Hepatocyte (in vitro differentiated cells): Measurements from ENCODE around the gene LNX2. TPM values are rescaled to one million over a fixed set of nuclear protein-coding genes. Genes with fewer than 3 reads are reported as not detected.

Source experiments
- DNase-seq: peaks from one replicate; pipeline ENCODE4 v3.0.0-alpha.2; 2016; ENCODE audit warnings: low spot score
- H2AFZ ChIP-seq: fragments of 200-600 bp; sonication (generic); 2 replicates; pipeline ENCODE4 v1.6.0; 2016; ENCODE audit warnings: antibody characterized with exemption, mild to moderate bottlenecking
- H3K27ac ChIP-seq: fragments of 200-600 bp; sonication (generic); 2 replicates; pipeline ENCODE4 v1.5.1; 2016; ENCODE audit warnings: mild to moderate bottlenecking
- H3K27me3 ChIP-seq: fragments of 200-600 bp; sonication (generic); 2 replicates; pipeline ENCODE4 v1.6.1; 2016
- H3K36me3 ChIP-seq: fragments of 200-600 bp; sonication (generic); replicated peaks from 2 replicates; pipeline ENCODE4 v1.5.1; 2016; ENCODE audit warnings: low read depth; ENCODE audit not compliant: insufficient read depth
- H3K4me1 ChIP-seq: fragments of 200-600 bp; sonication (generic); 2 replicates; pipeline ENCODE4 v1.5.1; 2016; ENCODE audit warnings: mild to moderate bottlenecking, moderate library complexity; ENCODE audit not compliant: insufficient read depth
- H3K4me2 ChIP-seq: fragments of 200-600 bp; sonication (generic); 2 replicates; pipeline ENCODE4 v1.6.0; 2016
- H3K4me3 ChIP-seq: fragments of 200-600 bp; sonication (generic); 2 replicates; pipeline ENCODE4 v1.5.1; 2016; ENCODE audit warnings: mild to moderate bottlenecking
- H3K79me2 ChIP-seq: fragments of 200-600 bp; sonication (generic); 2 replicates; pipeline ENCODE4 v1.6.0; 2017; ENCODE audit warnings: mild to moderate bottlenecking
- H3K9me2 ChIP-seq: fragments of 200-600 bp; sonication (generic); replicated peaks from 2 replicates; pipeline ENCODE4 v1.6.0; 2017; ENCODE audit warnings: mild to moderate bottlenecking; ENCODE audit not compliant: insufficient read depth
- H3K9me3 ChIP-seq: fragments of 200-600 bp; sonication (generic); 2 replicates; pipeline ENCODE4 v1.5.1; 2016; ENCODE audit warnings: low read depth, mild to moderate bottlenecking
- H4K20me1 ChIP-seq: fragments of 200-600 bp; sonication (generic); 2 replicates; pipeline ENCODE4 v1.6.0; 2016; ENCODE audit warnings: mild to moderate bottlenecking; ENCODE audit not compliant: insufficient read depth, poor library complexity, severe bottlenecking
- CTCF ChIP-seq: fragments of 200-600 bp; sonication (generic); IDR thresholded peaks from 2 replicates; pipeline ENCODE4 v1.5.1; 2016; ENCODE audit warnings: antibody characterized with exemption, mild to moderate bottlenecking; ENCODE audit not compliant: poor library complexity
- EZH2 ChIP-seq: fragments of 200-600 bp; sonication (generic); IDR thresholded peaks from 2 replicates; pipeline ENCODE4 v1.6.1; 2016; ENCODE audit warnings: antibody characterized with exemption, mild to moderate bottlenecking, borderline replicate concordance
- EZH2phosphoT487 ChIP-seq: fragments of 200-600 bp; sonication (generic); IDR thresholded peaks from one replicate; pipeline ENCODE4 v1.6.1; 2018; ENCODE audit warnings: antibody characterized with exemption, mild to moderate bottlenecking, low read depth, moderate library complexity; ENCODE audit not compliant: unreplicated experiment, severe bottlenecking
- WGBS: methylation state at CpG from one replicate; pipeline ENCODE4 v1.1.6; 2016; ENCODE audit warnings: low lambda C conversion rate; ENCODE audit errors: missing lambda C conversion rate; 5-methylcytosine and 5-hydroxymethylcytosine counted together
- polyA plus RNA-seq: library from polyadenylated mRNA; unstranded; fragments of >200 nt; fragmentation: Nextera tagmentation; extraction: Ambion mirVana; gene quantifications from 2 replicates; pipeline ENCODE4 v1.2.1, GENCODE V29; 2016
- total RNA-seq: library from RNA; depleted of rRNA; stranded (reverse); fragments of >200 nt; gene quantifications from 2 replicates; pipeline ENCODE4 v1.2.3, GENCODE V29; 2014

Gene LNX2
- total and polyA plus RNA-seq, 2 experiments from 2014 or later = 8.8 to 28.8 TPM

DNA sequence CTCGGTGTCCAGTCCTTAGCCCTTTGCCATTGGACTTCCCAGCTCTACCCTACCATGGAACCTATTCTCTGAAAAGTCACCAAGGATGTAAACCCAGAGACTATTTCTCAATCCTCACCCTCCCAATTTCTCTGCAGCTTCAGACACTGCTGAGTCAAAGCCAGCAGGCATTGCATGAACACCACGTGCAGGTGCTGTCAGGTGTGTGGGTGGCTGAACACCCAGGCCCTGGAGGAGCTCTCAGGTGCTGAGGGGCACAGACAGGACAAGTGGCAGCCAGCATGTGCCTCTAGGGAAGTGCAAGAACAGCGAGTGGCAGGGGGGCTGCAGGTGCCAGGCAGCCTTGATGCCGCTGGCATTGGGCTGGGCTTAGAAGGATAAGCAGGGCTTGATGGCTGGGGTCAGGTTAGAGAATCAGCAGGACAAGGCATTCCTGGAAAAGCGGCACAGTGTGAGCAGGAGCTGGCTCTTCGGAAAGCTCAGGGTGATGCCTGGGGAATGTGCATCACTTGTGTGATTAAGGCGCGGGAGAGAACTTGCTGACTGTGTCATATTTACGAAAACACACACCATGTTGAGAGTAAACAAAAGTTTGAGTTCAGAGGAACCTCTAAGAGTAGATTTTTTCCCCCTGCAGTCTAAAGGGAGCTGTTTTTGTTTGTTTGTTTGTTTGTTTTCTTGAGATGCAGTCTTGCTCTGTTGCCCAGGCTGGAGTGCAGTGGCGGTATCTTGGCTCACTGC is 83.8 kb downstream of the LNX2 start:
- Histone ChIP-seq H3K4me2 (no peak overlapping the region), H3K4me3 (no peak overlapping the region), H4K20me1 (no peaks in the 10 kb centered on the region), H3K27me3 (no peaks in the 10 kb centered on the region), H3K79me2 (no peaks in the 10 kb centered on the region), H3K36me3 (no peaks in the 10 kb centered on the region), H3K9me3 (no peaks in the 10 kb centered on the region), H3K9me2 (no peaks in the 10 kb centered on the region), H2AFZ (no peak overlapping the region), H3K4me1 (peaks cover 10% of the 10 kb centered on the region), H3K27ac (no peak overlapping the region)
- 84% methylated on average over 10 of the region's 10 CpGs for WGBS
- TF ChIP-seq EZH2phosphoT487 (no peak), CTCF (no peak), EZH2 (no peak)
- no peak for DNase-seq

DNA sequence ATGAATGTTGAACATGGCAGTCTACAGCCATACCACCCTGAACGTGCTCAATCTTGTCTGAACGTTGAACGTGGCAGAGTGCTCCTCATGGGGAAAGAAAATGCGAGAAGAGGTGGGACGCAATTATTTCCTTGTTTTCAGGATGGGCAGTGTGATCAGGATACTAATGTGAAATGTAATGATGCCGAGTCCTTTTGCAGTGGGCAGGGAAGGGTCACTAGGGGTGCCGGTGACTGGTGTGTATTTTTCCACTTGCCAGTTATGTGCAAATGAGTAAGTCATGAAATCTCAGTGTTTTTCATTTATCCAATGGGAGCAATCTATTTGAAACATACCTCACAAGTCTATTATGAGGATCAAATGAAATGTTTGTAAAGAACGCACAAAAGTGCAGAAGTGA is 84.8 kb downstream of the LNX2 start:
- DNase-seq = no peak
- H3K27ac ChIP-seq = no peak overlapping the region
- H3K27me3 ChIP-seq = no peaks in the 10 kb centered on the region
- H2AFZ ChIP-seq = no peak overlapping the region
- H3K9me2 ChIP-seq = no peaks in the 10 kb centered on the region
- 84% methylated on average over 8 of the region's 8 CpGs for WGBS
- TF ChIP-seq EZH2phosphoT487 (no peak), EZH2 (no peak), CTCF (no peak)
- H4K20me1 ChIP-seq = no peaks in the 10 kb centered on the region
- peaks cover 10% of the 10 kb centered on the region for H3K4me1 ChIP-seq
- no peaks in the 10 kb centered on the region for H3K79me2 ChIP-seq
- no peak overlapping the region for H3K4me2 ChIP-seq
- H3K9me3 ChIP-seq = no peaks in the 10 kb centered on the region
- H3K36me3 ChIP-seq = no peaks in the 10 kb centered on the region
- H3K4me3 ChIP-seq = no peak overlapping the region

DNA sequence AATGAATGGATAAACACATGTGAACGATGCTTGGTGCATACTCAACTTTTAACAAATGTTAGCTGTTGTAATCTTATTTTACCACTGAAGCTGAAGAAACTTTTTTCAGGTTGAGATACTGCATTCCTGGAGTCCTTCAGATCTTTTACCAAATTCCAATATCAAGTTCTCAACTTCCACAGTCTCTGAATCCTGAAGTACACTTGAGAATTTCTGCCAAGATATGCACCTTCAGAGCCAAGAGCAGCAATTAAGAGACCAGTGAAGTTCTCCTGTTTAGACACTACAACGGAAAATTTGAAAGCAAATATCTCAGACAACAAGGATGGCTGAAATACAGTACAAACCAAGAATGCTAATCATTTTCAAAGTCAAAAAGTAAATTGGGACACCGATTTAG is 85.3 kb downstream of the LNX2 start:
- peaks cover 10% of the 10 kb centered on the region for H3K4me1 ChIP-seq
- no peaks in the 10 kb centered on the region for H3K9me2 ChIP-seq
- H3K27ac ChIP-seq = no peak overlapping the region
- no peak for DNase-seq
- no peak overlapping the region for H2AFZ ChIP-seq
- no peaks in the 10 kb centered on the region for H3K9me3 ChIP-seq
- H3K27me3 ChIP-seq = no peaks in the 10 kb centered on the region
- no peak overlapping the region for H3K4me3 ChIP-seq
- H3K4me2 ChIP-seq = no peak overlapping the region
- no peaks in the 10 kb centered on the region for H3K79me2 ChIP-seq
- 75% methylated on average over 3 of the region's 3 CpGs for WGBS
- TF ChIP-seq EZH2phosphoT487 (no peak), CTCF (no peak), EZH2 (no peak)
- H4K20me1 ChIP-seq = no peaks in the 10 kb centered on the region
- H3K36me3 ChIP-seq = no peaks in the 10 kb centered on the region
